ENCODE results near the gene SOX18.

Gene SOX18

GRCh38 chr20:64074963-64075362 lies 25.5 kb upstream of the SOX18 start:
- Histone ChIP-seq H3K4me1 (ENCODE audit: control insufficient read depth in 1 of 2, insufficient read depth in 2 of 2, low read length in 2 of 2) (peaks cover 4 to 8% of the 10 kb centered on the region in 2 experiments), H2AFZ (ENCODE audit: insufficient read depth, low read length, poor library complexity) (no peak overlapping the region), H2BK5ac (ENCODE audit: low read depth, low read length, poor library complexity) (no peak overlapping the region), H3K79me1 (ENCODE audit: low read length) (peaks cover 8% of the 10 kb centered on the region), H3K27me3 (ENCODE audit: insufficient read depth, low read length) (no peaks in the 10 kb centered on the region), H3K4ac (ENCODE audit: low read depth, low read length) (no peak overlapping the region), H3K9ac (ENCODE audit: low read length) (no peak overlapping the region), H2BK120ac (ENCODE audit: insufficient read depth, low read length, poor library complexity) (no peak overlapping the region), H3K27ac (ENCODE audit: low read depth, low read length) (no peak overlapping the region), H2AK5ac (ENCODE audit: low read length) (no peak overlapping the region), H3K4me3 (ENCODE audit: low read depth, low read length) (no peak overlapping the region), H4K12ac (ENCODE audit: low read depth, low read length) (no peak overlapping the region), H3K4me2 (ENCODE audit: low read length) (no peak overlapping the region), H3K18ac (ENCODE audit: low read length) (no peak overlapping the region), H4K91ac (ENCODE audit: low read depth, low read length) (no peak overlapping the region), H3K9me3 (ENCODE audit: insufficient read depth, low read depth, low read length) (no peaks in the 10 kb centered on the region), H2BK12ac (ENCODE audit: low read length) (no peak overlapping the region), H3K14ac (ENCODE audit: low read length) (no peak overlapping the region), H4K8ac (ENCODE audit: low read depth, low read length) (no peak overlapping the region), H3K79me2 (ENCODE audit: control insufficient read depth, insufficient read depth, low read length, poor library complexity) (peaks cover 7% of the 10 kb centered on the region), H3K23ac (ENCODE audit: low read length) (no peak overlapping the region), H3K36me3 (ENCODE audit: control insufficient read depth in 1 of 2, insufficient read depth in 2 of 2, low read length in 2 of 2) (peaks cover 21 to 32% of the 10 kb centered on the region in 2 experiments)
- WGBS (ENCODE audit: extremely low coverage, insufficient coverage, insufficient read length): no CpG with 5 or more reads among the region's 8 CpGs
- DNase-seq: no peak

DNA sequence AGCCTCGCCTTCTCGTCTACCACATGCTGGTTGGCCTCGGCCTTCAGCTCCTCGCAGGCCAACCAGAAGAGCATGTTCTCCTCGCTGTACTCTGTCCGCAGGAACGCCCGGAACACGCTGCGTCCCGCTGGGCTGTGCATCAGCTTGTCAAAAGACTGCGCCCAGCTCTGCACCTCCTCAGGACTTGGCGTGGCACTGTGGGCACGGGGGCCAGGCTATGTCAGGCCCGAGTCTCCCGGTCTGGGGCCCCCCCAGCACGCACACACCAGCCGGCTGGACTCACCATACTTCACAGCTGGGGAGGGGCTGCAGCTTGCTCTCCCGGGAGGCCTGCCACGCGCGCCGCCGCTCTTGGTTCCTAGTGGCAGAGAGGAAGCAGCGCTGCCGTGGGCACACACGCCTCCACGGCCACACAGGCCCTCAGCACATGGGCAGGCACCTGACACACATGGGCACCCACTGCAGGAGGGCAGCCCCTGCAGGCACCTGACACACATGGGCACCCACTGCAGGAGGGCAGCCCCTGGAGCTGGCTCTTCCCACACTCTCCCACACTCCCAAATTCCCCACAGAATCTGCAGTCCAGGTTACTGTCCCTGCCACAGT lies 24.8 kb upstream of the SOX18 start:
- no peak overlapping the region for H3K9ac ChIP-seq (ENCODE audit: low read length)
- H3K14ac ChIP-seq (ENCODE audit: low read length): no peak overlapping the region
- H2BK12ac ChIP-seq (ENCODE audit: low read length): no peak overlapping the region
- H3K4ac ChIP-seq (ENCODE audit: low read depth, low read length): no peak overlapping the region
- H3K9me3 ChIP-seq (ENCODE audit: insufficient read depth, low read depth, low read length): no peaks in the 10 kb centered on the region
- no peak overlapping the region for H4K12ac ChIP-seq (ENCODE audit: low read depth, low read length)
- H3K36me3 ChIP-seq (ENCODE audit: control insufficient read depth in 1 of 2, insufficient read depth in 2 of 2, low read length in 2 of 2): peaks cover 21 to 32% of the 10 kb centered on the region in 2 experiments
- H4K8ac ChIP-seq (ENCODE audit: low read depth, low read length): no peak overlapping the region
- DNase-seq: no peak
- peaks cover 4% of the 10 kb centered on the region for H3K79me2 ChIP-seq (ENCODE audit: control insufficient read depth, insufficient read depth, low read length, poor library complexity)
- H2BK5ac ChIP-seq (ENCODE audit: low read depth, low read length, poor library complexity): no peak overlapping the region
- no peaks in the 10 kb centered on the region for H3K27me3 ChIP-seq (ENCODE audit: insufficient read depth, low read length)
- no peak overlapping the region for H3K23ac ChIP-seq (ENCODE audit: low read length)
- no peak overlapping the region for H2BK120ac ChIP-seq (ENCODE audit: insufficient read depth, low read length, poor library complexity)
- H2AFZ ChIP-seq (ENCODE audit: insufficient read depth, low read length, poor library complexity): no peak overlapping the region
- no peak overlapping the region for H3K4me2 ChIP-seq (ENCODE audit: low read length)
- no peak overlapping the region for H3K4me3 ChIP-seq (ENCODE audit: low read depth, low read length)
- H2AK5ac ChIP-seq (ENCODE audit: low read length): no peak overlapping the region
- WGBS (ENCODE audit: extremely low coverage, insufficient coverage, insufficient read length): no CpG with 5 or more reads among the region's 28 CpGs
- no peak overlapping the region for H4K91ac ChIP-seq (ENCODE audit: low read depth, low read length)
- no peak overlapping the region for H3K18ac ChIP-seq (ENCODE audit: low read length)
- H3K79me1 ChIP-seq (ENCODE audit: low read length): peaks cover 4% of the 10 kb centered on the region
- H3K27ac ChIP-seq (ENCODE audit: low read depth, low read length): no peak overlapping the region
- H3K4me1 ChIP-seq (ENCODE audit: control insufficient read depth in 1 of 2, insufficient read depth in 2 of 2, low read length in 2 of 2): peaks cover 4 to 8% of the 10 kb centered on the region in 2 experiments

DNA sequence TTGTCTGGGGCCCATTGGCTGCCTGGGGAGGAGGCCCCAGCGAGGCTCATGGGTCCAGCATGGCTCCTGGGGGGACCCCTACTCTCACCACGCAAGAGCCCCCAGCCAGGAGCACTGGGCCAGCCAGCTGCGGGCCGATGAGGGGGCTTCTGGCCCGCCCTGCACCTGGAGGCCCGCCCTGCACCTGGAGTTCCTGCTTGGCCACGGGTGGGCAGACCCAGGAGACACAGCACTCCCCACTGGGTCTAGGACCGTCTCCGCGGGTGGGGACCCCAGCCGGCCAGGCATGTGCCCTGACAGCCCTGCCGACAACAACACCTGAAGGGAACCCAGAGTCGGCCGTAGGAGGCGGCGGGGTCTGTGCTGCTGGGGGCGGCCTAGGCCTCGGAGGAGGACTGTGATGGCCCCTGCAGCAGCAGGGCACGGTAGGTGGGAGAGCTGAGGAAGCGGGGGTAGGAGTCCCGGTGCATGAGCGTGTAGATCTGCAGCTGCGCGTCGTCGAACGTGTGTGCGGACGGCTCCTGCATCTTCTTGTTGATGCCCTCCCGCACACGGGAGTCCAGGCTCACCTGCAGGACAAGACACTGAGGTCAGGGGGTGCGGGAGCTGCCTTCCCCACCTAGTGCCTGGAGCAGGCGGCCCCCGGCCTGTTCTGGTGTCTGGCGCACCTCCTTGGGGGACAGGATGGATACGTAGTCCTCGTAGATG lies 24.2 kb upstream of the SOX18 start:
- no peaks in the 10 kb centered on the region for H3K9me3 ChIP-seq (ENCODE audit: insufficient read depth, low read depth, low read length)
- no peak overlapping the region for H3K9ac ChIP-seq (ENCODE audit: low read length)
- no peak overlapping the region for H2AK5ac ChIP-seq (ENCODE audit: low read length)
- peaks cover 0 to 4% of the 10 kb centered on the region in 2 experiments for H3K4me1 ChIP-seq (ENCODE audit: control insufficient read depth in 1 of 2, insufficient read depth in 2 of 2, low read length in 2 of 2)
- H3K79me2 ChIP-seq (ENCODE audit: control insufficient read depth, insufficient read depth, low read length, poor library complexity): no peaks in the 10 kb centered on the region
- H2AFZ ChIP-seq (ENCODE audit: insufficient read depth, low read length, poor library complexity): no peak overlapping the region
- H3K27ac ChIP-seq (ENCODE audit: low read depth, low read length): no peak overlapping the region
- H3K18ac ChIP-seq (ENCODE audit: low read length): no peak overlapping the region
- no peak overlapping the region for H3K14ac ChIP-seq (ENCODE audit: low read length)
- DNase-seq: no peak
- no peak overlapping the region for H4K91ac ChIP-seq (ENCODE audit: low read depth, low read length)
- no peak overlapping the region for H4K8ac ChIP-seq (ENCODE audit: low read depth, low read length)
- no CpG with 5 or more reads among the region's 37 CpGs for WGBS (ENCODE audit: extremely low coverage, insufficient coverage, insufficient read length)
- H3K4me2 ChIP-seq (ENCODE audit: low read length): no peak overlapping the region
- no peak overlapping the region for H3K4me3 ChIP-seq (ENCODE audit: low read depth, low read length)
- no peak overlapping the region for H2BK120ac ChIP-seq (ENCODE audit: insufficient read depth, low read length, poor library complexity)
- no peak overlapping the region for H2BK12ac ChIP-seq (ENCODE audit: low read length)
- no peaks in the 10 kb centered on the region for H3K79me1 ChIP-seq (ENCODE audit: low read length)
- no peak overlapping the region for H3K23ac ChIP-seq (ENCODE audit: low read length)
- H2BK5ac ChIP-seq (ENCODE audit: low read depth, low read length, poor library complexity): no peak overlapping the region
- H3K4ac ChIP-seq (ENCODE audit: low read depth, low read length): no peak overlapping the region
- H4K12ac ChIP-seq (ENCODE audit: low read depth, low read length): no peak overlapping the region
- H3K36me3 ChIP-seq (ENCODE audit: control insufficient read depth in 1 of 2, insufficient read depth in 2 of 2, low read length in 2 of 2): peaks cover 21 to 32% of the 10 kb centered on the region in 2 experiments
- no peaks in the 10 kb centered on the region for H3K27me3 ChIP-seq (ENCODE audit: insufficient read depth, low read length)

GRCh38 chr20:64072498-64073063 lies 23.1 kb upstream of the SOX18 start:
- no CpG with 5 or more reads among the region's 14 CpGs for WGBS (ENCODE audit: extremely low coverage, insufficient coverage, insufficient read length)
- H4K8ac ChIP-seq (ENCODE audit: low read depth, low read length): no peak overlapping the region
- H3K79me2 ChIP-seq (ENCODE audit: control insufficient read depth, insufficient read depth, low read length, poor library complexity): no peaks in the 10 kb centered on the region
- no peak overlapping the region for H3K23ac ChIP-seq (ENCODE audit: low read length)
- no peaks in the 10 kb centered on the region for H3K4me1 ChIP-seq (ENCODE audit: control insufficient read depth in 1 of 2, insufficient read depth in 2 of 2, low read length in 2 of 2)
- H3K27ac ChIP-seq (ENCODE audit: low read depth, low read length): no peak overlapping the region
- H4K12ac ChIP-seq (ENCODE audit: low read depth, low read length): no peak overlapping the region
- H2BK12ac ChIP-seq (ENCODE audit: low read length): no peak overlapping the region
- no peak overlapping the region for H3K14ac ChIP-seq (ENCODE audit: low read length)
- H2AK5ac ChIP-seq (ENCODE audit: low read length): no peak overlapping the region
- H3K4ac ChIP-seq (ENCODE audit: low read depth, low read length): no peak overlapping the region
- H3K9ac ChIP-seq (ENCODE audit: low read length): no peak overlapping the region
- DNase-seq: no peak
- no peaks in the 10 kb centered on the region for H3K79me1 ChIP-seq (ENCODE audit: low read length)
- H3K36me3 ChIP-seq (ENCODE audit: control insufficient read depth in 1 of 2, insufficient read depth in 2 of 2, low read length in 2 of 2): peaks cover 21 to 32% of the 10 kb centered on the region in 2 experiments
- no peak overlapping the region for H3K4me3 ChIP-seq (ENCODE audit: low read depth, low read length)
- H3K27me3 ChIP-seq (ENCODE audit: insufficient read depth, low read length): no peaks in the 10 kb centered on the region
- no peak overlapping the region for H2AFZ ChIP-seq (ENCODE audit: insufficient read depth, low read length, poor library complexity)
- H3K18ac ChIP-seq (ENCODE audit: low read length): no peak overlapping the region
- H4K91ac ChIP-seq (ENCODE audit: low read depth, low read length): no peak overlapping the region
- H2BK120ac ChIP-seq (ENCODE audit: insufficient read depth, low read length, poor library complexity): no peak overlapping the region
- H3K9me3 ChIP-seq (ENCODE audit: insufficient read depth, low read depth, low read length): no peaks in the 10 kb centered on the region
- no peak overlapping the region for H3K4me2 ChIP-seq (ENCODE audit: low read length)
- H2BK5ac ChIP-seq (ENCODE audit: low read depth, low read length, poor library complexity): no peak overlapping the region

All from trophoblast cell (in vitro differentiated cells and primary cell).